Measurements from ENCODE around the gene ZIC5.

DNA sequence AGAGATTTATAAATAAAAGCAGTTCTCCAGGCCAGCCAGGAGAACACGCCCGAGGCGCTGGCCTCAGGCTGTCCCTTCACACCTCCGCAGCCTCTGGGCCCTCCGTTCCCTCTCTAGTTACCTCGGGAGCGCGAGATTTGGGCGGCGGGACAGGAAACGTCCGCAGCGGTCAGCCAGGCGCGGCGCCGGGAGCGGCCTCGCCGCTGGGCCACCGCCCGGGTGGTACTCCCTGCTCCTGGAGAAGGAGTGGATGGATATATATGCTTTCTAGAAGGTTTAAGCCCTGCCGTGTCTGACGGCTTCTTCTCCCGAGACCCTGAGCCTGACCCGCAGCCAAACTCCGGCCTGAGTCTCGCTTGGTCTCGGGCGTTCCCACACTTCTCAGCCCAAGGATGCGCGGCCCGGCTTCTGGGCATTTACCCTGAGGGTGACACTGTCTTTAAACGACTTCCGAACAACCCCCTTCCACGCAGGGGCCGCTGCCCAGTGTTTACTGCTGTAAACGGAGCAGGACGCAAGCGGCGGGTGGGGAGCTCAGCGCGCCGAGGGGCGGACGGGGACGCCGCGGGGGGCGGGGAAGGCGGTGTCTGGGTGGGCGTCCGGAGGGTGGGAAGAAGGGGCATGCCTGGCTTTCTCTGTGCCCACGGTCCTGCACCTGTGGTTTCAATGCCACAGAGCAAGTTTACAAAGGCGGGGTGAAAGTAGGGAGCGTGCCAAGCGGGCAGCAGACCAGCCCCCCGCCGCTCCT lies 8.1 kb upstream of the ZIC5 start:
- TF ChIP-seq, protein P1, sequence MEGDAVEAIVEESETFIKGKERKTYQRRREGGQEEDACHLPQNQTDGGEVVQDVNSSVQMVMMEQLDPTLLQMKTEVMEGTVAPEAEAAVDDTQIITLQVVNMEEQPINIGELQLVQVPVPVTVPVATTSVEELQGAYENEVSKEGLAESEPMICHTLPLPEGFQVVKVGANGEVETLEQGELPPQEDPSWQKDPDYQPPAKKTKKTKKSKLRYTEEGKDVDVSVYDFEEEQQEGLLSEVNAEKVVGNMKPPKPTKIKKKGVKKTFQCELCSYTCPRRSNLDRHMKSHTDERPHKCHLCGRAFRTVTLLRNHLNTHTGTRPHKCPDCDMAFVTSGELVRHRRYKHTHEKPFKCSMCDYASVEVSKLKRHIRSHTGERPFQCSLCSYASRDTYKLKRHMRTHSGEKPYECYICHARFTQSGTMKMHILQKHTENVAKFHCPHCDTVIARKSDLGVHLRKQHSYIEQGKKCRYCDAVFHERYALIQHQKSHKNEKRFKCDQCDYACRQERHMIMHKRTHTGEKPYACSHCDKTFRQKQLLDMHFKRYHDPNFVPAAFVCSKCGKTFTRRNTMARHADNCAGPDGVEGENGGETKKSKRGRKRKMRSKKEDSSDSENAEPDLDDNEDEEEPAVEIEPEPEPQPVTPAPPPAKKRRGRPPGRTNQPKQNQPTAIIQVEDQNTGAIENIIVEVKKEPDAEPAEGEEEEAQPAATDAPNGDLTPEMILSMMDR (IDR thresholded peaks at IDR 0.05; ENCODE audit: low read length): no peak
- no peak for TF ChIP-seq EZH2 (IDR thresholded peaks at IDR 0.05; ENCODE audit: borderline replicate concordance, low read length)

Data from OCI-LY1 (cell line).